HG03135 (cell line): ENCODE measurements around the gene IL1RAP.

ENCODE experiments used
- ATAC-seq: cut with Tn5 transposase; IDR thresholded peaks from one replicate; pipeline ENCODE4 v1.9.1; 2021; ENCODE audit warnings: mild to moderate bottlenecking, moderate library complexity; ENCODE audit not compliant: unreplicated experiment

IL1RAP gene

DNA sequence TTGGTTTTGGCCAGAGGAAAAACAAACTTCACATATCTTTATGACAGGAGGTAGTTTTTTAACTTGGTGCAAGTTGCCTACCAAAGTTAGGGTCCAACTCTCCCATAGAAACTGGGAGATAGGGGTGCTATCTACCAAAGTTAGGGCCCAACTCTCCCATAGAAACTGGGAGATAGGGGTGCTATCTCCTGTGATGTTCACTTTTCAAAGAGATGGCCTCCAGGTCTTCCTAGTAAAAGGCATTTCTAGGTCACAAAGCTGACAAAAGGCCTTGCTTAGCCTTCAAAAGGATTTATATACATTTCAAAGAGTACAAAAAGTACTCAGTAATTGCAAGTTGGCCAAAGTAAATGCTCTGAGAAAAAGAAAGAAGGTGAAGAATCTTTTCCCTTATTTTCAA, 27.1 kb downstream of the IL1RAP start:
- ATAC-seq: no peak

- ATAC-seq: no peak
Measured at GRCh38 chr3:190541560-190541959, 27.7 kb downstream of the IL1RAP start.

- ATAC-seq: no peak
Measured at GRCh38 chr3:190542846-190543245, 29.0 kb downstream of the IL1RAP start.

DNA sequence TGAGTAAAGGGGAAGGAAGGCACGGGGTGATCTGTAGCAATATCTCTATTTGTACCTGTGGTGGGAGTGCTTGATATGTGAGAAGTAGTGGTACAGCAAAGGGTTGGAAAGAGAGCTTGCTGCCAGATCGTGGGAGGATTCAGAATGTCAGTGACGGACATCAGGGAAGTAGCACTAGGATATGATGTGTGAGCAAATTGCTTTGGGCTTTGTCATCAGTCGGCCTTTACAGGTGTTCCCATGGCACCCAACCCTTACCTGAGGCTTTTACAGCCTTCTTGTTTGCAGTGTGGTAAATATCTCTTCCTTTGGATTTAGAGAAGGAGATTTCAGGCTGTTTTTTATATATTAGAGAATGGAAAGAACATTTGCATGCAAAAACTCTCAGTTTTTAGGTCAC, 29.8 kb downstream of the IL1RAP start:
- no peak for ATAC-seq

GRCh38 chr3:190545191-190545590, 31.3 kb downstream of the IL1RAP start:
- no peak for ATAC-seq

GRCh38 chr3:190546881-190547510, 33.1 kb downstream of the IL1RAP start:
- ATAC-seq: no peak

- ATAC-seq: no peak
Measured at GRCh38 chr3:190548031-190548656, 34.3 kb downstream of the IL1RAP start.

GRCh38 chr3:190552021-190552420, 38.1 kb downstream of the IL1RAP start:
- no peak for ATAC-seq

DNA sequence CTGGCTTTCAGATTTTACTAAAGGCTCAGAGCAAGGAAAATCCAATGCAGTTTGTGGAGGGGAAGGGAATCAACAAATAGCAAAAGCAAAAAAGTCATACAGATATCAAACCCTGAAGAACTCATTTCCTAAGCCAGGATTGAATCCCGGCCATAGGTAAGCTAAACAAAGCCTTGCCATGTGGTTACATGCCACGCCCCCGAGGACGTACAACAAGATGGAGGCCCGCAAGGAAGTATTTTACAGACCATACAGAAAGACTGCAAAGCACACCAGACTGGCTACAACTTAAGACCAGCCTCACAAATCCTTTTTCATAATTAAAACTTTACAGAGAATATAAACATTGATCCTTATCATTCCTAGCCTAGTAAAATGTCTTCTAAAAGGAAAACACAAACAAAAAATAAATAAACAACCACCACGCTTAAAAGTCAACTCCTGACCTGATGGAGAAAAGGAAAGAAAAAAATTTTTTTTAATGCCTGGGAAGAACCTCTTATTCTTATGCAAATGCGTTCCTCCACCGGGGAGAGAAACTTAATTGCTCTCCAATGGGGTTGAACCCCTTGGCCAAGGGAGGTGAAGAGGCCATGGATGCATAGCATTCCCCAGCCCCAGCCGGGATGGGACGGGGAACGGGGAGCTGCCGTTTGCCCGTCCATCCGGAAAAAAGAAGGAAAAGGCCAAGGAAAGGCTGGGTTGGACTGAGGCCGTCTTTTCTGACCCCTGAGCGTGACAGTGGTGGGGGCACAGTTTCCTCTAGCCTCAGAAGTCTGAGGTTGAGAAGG, 39.3 kb downstream of the IL1RAP start:
- no peak for ATAC-seq

- ATAC-seq: no peak
Measured at GRCh38 chr3:190554197-190554596, 40.3 kb downstream of the IL1RAP start.

DNA sequence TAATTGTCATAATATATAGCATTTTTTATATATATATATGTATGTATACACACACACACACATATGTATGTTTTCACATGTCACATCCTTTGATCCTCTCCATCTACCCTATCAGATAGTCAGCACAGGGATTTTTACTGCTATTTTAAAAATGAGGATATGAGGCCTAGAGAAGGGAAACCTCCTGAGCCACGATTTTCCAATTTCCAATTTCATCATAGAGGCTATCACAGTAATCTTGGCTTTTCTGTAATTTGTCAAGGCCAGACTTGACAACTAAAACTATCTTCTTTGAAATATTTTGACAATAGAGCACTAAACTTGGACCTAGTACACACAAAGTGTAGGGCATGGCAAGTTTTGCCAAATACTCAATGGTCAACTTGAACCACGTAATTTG, 42.5 kb downstream of the IL1RAP start:
- ATAC-seq: no peak

GRCh38 chr3:190557296-190557695, 43.4 kb downstream of the IL1RAP start:
- no peak for ATAC-seq

- no peak for ATAC-seq
Measured at GRCh38 chr3:190558316-190558715, 44.4 kb downstream of the IL1RAP start.

DNA sequence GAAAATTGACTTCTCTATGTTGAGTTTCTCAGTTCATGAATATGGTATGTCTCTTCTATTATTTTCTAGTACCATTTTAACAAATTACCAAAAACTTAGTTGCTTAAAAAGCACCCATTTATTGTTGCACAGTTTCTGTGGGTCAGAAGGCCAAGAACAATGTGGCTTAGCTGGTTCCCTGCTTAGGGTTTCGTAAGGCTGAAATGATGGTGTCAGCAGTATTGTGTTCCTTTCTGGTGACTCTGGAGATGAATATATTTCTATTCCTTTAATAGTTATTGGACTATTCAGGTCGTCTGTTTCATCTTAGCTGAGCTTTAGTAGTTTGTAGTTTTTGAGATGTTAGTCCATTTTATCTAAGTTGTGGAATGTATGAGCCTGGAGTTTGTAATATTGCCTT, 44.9 kb downstream of the IL1RAP start:
- ATAC-seq: no peak

GRCh38 chr3:190560013-190560895, 46.4 kb downstream of the IL1RAP start:
- no peak for ATAC-seq

- ATAC-seq: no peak
Measured at GRCh38 chr3:190562866-190563510, 49.1 kb downstream of the IL1RAP start.

DNA sequence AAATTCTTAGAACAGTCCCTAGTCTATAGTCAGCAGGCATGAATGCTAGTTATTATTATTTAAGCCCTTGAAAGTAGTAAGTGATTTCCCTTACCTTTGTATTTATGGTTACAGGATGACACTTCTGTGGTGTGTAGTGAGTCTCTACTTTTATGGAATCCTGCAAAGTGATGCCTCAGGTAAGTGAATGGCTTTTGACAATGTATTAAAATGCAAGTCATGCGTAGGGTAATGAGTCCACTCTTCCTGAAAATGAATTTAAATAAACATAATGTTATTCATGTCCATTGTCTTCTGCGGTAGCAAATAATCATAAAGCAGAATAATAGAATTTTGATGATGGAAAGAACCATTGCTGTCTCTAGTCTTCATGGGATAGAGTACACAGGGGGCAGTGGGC, 50.3 kb downstream of the IL1RAP start:
- no peak for ATAC-seq

- no peak for ATAC-seq
Measured at GRCh38 chr3:190566043-190566933, 52.4 kb downstream of the IL1RAP start.

GRCh38 chr3:190568036-190568435, 54.2 kb downstream of the IL1RAP start:
- ATAC-seq: no peak

DNA sequence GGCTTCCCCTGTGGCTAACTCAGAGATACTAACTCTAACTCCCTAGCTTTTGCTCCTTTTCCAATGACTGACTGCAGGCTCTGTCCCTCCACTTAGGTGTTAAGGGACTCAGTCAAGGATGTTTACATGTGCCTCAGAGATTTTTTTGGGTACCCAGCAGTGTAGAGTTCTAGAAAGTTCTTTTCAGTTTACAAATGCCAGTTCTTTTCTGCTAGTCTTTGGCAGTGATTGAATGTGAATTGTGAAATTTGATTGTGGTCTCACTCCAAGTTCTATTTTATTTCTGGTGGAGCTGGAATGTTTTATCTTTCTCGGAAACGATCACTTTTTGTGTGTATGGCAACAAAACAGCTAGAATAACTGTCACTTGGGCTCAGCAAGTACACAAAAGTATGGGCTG, 60.6 kb downstream of the IL1RAP start:
- ATAC-seq: no peak
